ENCODE measurements around the gene COL19A1.
"Not testable (repeated sequence)": the region's sequence is repeated elsewhere in the genome, so short reads cannot be mapped to it uniquely, and the experiment has no call there.

COL19A1 gene

GRCh38 chr6:69953491-69953890 is 87.1 kb downstream of the COL19A1 start:
- in situ Hi-C loops (cut with MboI; ENCODE audit: low sequenced_read_pairs), result no loop called here

DNA sequence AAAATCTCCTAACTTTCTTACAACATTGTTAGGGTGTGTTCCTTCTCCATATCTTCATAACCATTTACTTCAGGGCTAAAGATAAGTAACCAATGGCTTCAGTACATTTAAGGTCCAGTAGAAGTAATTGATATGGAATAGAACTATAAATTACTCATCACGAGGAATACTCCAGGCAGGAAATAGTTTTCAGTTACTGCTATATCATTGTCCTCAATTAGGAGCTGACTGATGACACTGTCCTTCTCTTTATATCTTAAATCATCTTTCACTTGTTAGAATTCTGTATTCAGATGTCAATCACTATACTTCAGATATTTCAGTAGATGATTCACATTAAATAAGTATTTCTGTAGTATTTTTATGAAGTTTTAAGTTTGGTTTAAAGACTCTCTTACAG is 88.4 kb downstream of the COL19A1 start:
- in situ Hi-C loops (cut with MboI; ENCODE audit: low sequenced_read_pairs), result no loop called here

- in situ Hi-C loops (cut with MboI; ENCODE audit: low sequenced_read_pairs), result no loop called here
These were observed 91.7 kb downstream of the COL19A1 start for GRCh38 chr6:69957985-69958559.

GRCh38 chr6:69958978-69959377 is 92.6 kb downstream of the COL19A1 start:
- in situ Hi-C loops (cut with MboI; ENCODE audit: low sequenced_read_pairs), result no loop called here

DNA sequence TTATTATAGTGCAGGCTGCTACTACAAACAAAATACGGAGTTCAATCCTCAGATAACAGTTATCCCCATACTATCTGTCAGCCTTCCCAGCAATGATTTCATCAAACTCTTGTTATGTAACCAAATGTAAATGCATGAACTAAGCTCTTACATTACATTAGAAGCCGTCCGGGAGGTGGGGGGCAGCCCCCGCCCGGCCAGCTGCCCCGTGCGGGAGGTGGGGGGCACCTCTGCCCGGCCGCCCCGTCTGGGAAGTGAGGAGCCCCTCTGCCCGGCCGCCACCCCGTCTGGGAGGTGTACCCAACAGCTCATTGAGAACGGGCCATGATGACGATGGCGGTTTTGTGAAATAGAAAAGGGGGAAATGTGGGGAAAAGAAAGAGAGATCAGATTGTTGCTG is 99.6 kb downstream of the COL19A1 start:
- in situ Hi-C loops (cut with MboI; ENCODE audit: low sequenced_read_pairs), result not testable (repeated sequence)

- in situ Hi-C loops (cut with MboI; ENCODE audit: low sequenced_read_pairs), result no loop called here
These were observed 106.8 kb downstream of the COL19A1 start for GRCh38 chr6:69973138-69973537.

DNA sequence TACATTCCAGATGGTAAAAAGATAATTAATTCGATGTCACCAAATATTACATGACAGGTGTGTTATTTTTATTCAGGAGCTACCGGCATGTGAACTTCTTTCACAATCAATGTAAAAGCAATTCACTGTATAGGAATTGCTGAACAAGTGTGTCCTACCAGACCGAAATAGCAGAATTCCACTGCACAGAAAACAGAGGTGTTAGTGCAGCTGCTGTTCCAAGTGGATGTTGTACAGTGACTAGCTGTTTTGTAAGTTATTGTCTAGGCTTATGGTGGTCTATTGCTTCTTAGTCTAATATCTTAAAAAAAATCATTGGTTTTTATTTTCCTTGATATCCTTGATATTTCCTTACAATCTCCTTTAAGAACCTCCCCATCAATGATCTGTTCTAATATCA is 107.4 kb downstream of the COL19A1 start:
- in situ Hi-C loops (cut with MboI; ENCODE audit: low sequenced_read_pairs), result no loop called here

DNA sequence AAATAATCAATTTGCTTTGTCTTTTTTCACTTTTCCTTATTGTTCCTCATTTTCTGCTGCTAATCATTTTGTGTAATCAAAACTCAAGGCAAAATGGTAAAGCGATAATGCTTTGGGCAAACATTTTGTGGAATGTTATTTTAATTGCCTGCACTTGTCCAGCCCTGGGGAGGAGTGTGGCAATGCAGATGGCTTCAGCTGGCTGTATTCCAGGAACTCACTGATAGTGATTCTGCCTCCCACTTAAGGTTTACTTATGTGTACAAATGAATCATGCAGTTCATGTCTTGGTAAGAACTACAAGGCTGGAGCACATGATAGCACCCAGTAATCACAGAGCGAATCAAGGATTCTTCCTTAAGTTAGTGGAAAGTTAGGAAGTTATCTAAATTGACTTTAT is 107.8 kb downstream of the COL19A1 start:
- in situ Hi-C loops (cut with MboI; ENCODE audit: low sequenced_read_pairs), result no loop called here

- in situ Hi-C loops (cut with MboI; ENCODE audit: low sequenced_read_pairs), result no loop called here
These were observed 110.3 kb downstream of the COL19A1 start for GRCh38 chr6:69976591-69977090.

GRCh38 chr6:69980624-69981023 is 114.3 kb downstream of the COL19A1 start:
- in situ Hi-C loops (cut with MboI; ENCODE audit: low sequenced_read_pairs), result no loop called here

DNA sequence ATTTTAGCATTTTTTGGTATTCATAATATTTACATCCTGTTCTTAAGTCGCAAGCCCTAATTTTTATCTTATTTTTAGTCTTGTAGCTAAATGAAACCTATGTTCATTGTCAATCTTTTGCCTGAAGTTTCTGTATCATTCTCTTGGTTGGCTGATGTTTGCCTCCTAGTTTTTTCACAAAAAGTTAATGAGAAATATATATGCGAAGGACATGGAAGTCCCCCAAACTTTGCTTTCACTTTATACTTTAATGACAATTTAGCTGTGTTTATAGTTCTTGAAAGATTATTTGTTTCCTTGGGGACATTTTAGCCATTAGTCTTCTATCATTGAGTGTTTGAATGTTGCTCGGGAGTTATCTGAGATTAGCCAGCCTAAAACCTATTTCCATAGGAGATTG is 118.2 kb downstream of the COL19A1 start:
- in situ Hi-C loops (cut with MboI; ENCODE audit: low sequenced_read_pairs), result no loop called here

GRCh38 chr6:69985180-69985579 is 118.8 kb downstream of the COL19A1 start:
- in situ Hi-C loops (cut with MboI; ENCODE audit: low sequenced_read_pairs), result no loop called here

GRCh38 chr6:69987550-69987949 is 121.2 kb downstream of the COL19A1 start:
- in situ Hi-C loops (cut with MboI; ENCODE audit: low sequenced_read_pairs), result no loop called here

GRCh38 chr6:69988458-69989126 is 122.2 kb downstream of the COL19A1 start:
- in situ Hi-C loops (cut with MboI; ENCODE audit: low sequenced_read_pairs), result no loop called here

DNA sequence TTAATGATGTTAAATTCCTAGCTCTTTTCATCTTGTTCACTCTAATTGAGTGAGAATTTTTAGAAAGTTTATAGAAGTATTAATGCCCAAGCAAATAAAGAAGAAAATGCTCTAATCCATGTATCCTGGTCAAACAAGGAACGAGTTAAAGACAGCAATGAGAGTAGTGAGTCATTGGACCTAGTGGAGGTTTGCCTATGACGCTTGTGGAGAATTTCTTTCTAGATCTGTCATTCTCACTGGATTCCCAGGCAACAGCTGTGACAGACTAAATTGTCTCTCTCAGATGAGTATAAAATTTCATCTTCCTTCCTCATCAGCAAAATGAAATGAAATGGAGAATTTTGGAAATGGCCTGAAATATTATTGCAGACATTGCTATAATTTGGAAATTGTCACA is 127.9 kb downstream of the COL19A1 start:
- in situ Hi-C loops (cut with MboI; ENCODE audit: low sequenced_read_pairs), result no loop called here

- in situ Hi-C loops (cut with MboI; ENCODE audit: low sequenced_read_pairs), result no loop called here
These were observed 141.8 kb downstream of the COL19A1 start for GRCh38 chr6:70008189-70008588.

- in situ Hi-C loops (cut with MboI; ENCODE audit: low sequenced_read_pairs), result not testable (repeated sequence)
These were observed 144.0 kb downstream of the COL19A1 start for GRCh38 chr6:70010339-70010738.

GRCh38 chr6:70023201-70023600 is 156.8 kb downstream of the COL19A1 start:
- in situ Hi-C loops (cut with MboI; ENCODE audit: low sequenced_read_pairs), result not testable (repeated sequence)

DNA sequence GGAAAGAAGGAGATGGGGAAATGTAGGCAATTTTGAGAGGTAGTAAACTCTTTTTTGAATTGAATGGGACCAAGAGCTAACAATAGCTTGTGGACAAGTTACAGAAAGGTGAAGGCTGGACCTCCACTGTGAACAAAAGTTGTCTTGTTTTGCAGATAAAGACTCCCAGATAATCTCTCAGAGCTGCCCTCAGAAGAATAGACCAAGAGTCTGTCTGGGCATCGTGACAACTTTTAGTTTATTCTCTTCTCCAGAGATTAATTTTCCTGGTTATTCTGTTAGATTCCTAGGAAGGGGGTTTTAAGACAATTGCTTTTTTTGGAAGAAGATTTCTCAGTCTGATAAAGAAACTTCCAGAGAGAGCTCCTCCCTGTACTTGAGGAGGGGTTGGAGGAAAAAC is 161.9 kb downstream of the COL19A1 start:
- in situ Hi-C loops (cut with MboI; ENCODE audit: low sequenced_read_pairs), result no loop called here

GRCh38 chr6:70028926-70029325 is 162.6 kb downstream of the COL19A1 start:
- in situ Hi-C loops (cut with MboI; ENCODE audit: low sequenced_read_pairs), result no loop called here

DNA sequence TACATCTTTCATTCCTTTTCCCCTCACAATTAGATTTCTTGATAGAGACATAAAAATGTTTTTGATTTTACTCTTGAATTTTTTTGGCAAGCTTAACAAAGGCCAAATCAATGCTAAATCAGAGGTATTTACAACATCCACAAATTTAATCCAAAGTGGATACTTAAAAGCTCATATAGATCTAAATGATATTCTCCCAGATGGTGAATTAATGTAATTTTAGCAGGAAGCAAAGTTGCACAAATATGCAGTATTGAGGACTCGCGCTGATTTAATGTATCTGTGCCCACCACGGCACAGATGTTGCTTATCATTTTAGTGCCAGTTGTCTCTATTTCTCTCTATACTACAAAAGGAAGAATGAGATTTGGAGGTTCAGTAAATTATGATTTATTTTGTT is 167.4 kb downstream of the COL19A1 start:
- in situ Hi-C loops (cut with MboI; ENCODE audit: low sequenced_read_pairs), result no loop called here

- in situ Hi-C loops (cut with MboI; ENCODE audit: low sequenced_read_pairs), result no loop called here
These were observed 171.1 kb downstream of the COL19A1 start for GRCh38 chr6:70037445-70037844.

DNA sequence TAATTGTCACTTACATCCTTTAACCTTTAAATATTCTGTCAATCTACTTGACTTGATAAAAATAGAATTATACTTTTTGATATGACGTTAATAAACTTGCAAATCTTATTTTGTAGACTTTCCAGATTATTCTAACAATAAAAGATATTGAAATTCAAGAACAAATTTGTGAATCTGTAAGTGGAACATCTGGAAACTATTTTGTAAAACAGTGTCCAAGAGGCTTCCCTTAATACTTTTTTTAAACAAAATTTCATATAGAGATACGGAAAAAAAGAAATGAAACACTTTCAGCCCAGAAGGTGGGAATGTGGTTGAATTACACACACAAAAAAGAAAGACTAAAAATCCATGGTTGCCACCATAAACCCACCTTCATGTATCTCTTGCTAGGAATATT is 174.4 kb downstream of the COL19A1 start:
- in situ Hi-C loops (cut with MboI; ENCODE audit: low sequenced_read_pairs), result no loop called here
